Fibroblast of skin of back (primary cell): ENCODE data around the gene CDH24.
A peak's percentile ranks its signal among the peaks of the same experiment; 100 is the strongest.
"Not testable (repeated sequence)": the region's sequence is repeated elsewhere in the genome, so short reads cannot be mapped to it uniquely, and the experiment has no call there.

Experiments
- DNase-seq: peaks from one replicate; pipeline ENCODE4 v3.0.0-alpha.2; 2013

The CDH24 gene

GRCh38 chr14:23015618-23016017 is 41.7 kb downstream of the CDH24 start:
- no peak for DNase-seq

- not testable (repeated sequence) for DNase-seq
Observed at GRCh38 chr14:23013749-23014054, 43.6 kb downstream of the CDH24 start.

GRCh38 chr14:23013054-23013748 is 44.1 kb downstream of the CDH24 start:
- DNase-seq = no peak

GRCh38 chr14:23009939-23010726 is 47.2 kb downstream of the CDH24 start, which contains the start of gene C14orf93:
TSS of gene C14orf93 (minus strand) at chr14:23010143. CDS start at chr14:22999023, 11,120 bp downstream.
- DNase-seq = peak; percentile 69

DNA sequence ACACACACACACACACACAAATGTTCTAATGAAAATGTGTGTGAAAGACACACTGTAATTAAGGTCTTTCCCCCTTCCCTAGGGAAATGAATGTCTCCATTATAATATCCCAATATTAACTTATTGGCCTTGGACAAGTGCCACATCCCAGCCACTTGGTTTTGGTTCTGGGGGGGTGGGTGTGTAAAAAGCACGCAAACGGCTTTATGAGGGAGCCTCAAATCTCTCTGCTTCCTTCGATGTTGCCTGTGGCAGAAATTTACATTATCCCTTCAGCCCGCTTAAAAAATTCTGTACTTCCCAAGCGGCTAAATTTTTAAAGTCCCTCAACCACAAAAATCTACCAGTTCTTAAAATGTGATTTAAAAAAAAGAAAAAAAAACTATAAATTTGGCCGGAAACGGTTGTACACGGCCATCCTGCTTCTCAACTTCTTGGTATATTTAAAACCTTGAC is 47.8 kb downstream of the CDH24 start:
- DNase-seq = no peak

- no peak for DNase-seq
Observed at GRCh38 chr14:23008831-23009230, 48.5 kb downstream of the CDH24 start.

- peak; percentile 97 for DNase-seq
Observed at GRCh38 chr14:23006544-23007419, 50.5 kb downstream of the CDH24 start.

GRCh38 chr14:23006188-23006534 is 51.2 kb downstream of the CDH24 start:
- peak; percentile 37 for DNase-seq

DNA sequence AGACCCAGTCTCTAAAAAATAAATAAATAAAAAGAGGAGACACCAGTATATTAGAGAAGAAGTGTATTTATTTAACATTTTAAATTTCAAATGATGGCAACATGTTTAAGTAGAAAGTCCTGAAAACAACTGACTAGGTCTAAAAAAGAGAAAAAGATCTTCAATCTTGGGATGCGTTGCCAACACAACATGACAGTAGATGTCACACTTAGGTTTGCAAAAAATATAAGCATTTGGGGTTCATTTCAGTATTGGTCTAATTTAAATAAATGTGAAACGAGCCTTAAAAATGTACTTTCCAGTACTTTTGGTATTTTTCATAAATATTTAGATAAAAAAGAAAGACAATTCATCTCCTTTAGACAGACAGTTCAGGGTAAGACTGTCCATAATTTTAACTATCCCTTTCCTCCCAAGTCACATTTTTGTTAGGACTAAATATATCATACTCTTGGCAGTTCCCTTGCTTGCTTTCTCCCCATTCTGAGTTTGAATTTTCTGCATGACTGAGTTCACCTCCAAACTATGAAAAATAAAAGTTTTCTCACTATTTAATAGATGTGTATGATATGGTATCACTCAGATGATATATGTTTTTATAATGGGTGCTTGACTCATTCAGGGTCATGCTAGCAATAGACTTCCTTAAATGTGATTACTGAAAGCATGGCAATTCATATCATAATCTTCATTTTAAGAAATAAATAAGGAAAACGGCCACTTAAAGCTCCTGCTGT is 51.7 kb downstream of the CDH24 start:
- peak; percentile 59 for DNase-seq

DNA sequence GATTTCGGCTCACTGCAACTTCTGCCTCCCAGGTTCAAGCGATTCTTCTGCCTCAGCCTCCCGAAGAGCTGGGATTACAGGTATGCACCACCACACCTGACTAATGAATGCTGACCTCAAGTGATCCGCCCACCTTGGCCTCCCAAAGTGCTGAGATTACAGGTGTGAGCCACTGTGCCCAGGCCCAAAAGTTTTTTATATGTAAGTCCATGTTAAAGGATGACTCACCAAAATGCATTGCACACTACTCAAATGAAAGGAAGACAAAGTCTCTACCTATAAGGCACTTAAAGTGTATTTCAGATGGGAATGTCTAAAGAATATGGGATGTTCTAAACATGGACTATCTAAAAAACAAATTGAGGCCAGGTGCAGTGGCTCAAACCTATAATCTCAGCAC is 53.0 kb downstream of the CDH24 start:
- not testable (repeated sequence) for DNase-seq

GRCh38 chr14:23002592-23002991 is 54.7 kb downstream of the CDH24 start:
- DNase-seq = no peak

GRCh38 chr14:23000860-23001259 is 56.5 kb downstream of the CDH24 start:
- no peak for DNase-seq

DNA sequence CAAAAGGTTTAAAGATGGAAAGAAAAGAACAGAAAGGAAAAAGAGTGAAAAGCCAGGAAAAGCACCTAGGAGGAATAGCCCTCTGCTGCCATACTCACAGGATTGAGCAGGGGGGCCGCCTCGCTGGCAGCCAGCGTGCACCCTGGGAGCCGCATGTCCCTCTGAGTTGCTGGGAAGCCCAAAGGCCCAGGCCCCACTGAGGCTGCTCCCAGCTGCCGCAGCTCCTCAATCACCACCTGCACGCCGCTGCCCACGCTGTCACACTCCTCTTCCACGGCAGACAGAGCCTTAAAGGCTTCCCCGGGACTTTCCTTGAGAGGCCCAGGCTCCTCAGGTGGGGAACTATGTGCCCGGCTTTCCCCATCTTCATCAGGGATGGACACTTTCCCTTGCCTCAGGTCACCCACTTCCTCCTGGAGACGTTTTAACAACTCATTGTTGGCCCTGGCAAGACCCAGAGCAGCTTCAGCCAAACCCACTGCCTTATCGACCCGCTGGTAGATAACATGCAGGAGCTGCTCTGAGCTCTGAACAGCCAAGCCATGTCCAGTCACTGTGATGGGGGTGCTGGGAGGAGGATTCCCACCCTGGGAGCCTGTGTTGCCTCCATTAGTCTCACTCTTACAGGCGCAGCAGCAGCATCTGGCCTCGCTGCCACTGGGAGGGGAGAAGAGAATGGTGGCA is 58.8 kb downstream of the CDH24 start:
- no peak for DNase-seq

DNA sequence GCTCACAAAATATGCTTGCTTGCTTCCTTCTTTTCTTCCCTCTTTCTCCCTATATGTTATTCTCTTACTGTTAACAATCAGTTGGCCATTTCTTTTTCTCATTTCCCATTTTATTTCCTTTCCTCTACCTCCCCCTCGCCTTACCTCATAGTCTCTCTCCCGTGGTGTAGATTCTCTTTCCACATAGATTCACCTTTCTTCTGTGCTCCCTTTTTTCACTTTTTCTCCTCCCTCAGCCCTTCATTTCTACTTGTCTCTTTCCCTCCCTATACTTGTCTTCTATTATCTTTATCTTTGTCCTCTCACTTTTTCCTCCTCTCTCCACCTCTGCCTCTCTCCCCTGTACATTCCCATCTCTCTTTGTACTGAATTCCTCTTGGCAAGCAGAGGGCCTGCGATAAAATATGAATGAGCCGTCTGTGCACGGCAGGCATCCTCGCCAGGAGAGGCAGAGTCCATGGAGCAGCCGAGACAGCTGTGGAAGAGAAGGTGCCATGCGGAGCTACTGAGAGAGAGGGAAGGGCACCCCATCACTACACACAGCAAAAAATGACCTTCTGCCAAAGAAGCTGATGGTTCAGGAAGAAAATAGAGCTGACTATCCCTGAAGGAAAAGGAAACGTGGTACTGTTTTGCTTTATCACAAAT is 59.5 kb downstream of the CDH24 start:
- DNase-seq = no peak
